Erythroblast (primary cell): Measurements from ENCODE around the gene CLMN.

ENCODE experiments used
- GATA1 ChIP-seq: IDR thresholded peaks from 2 replicates; pipeline ENCODE4 v1.6.1; 2011; ENCODE audit warnings: low read depth, mild to moderate bottlenecking, control low read depth, low read length, moderate library complexity
- POLR2A ChIP-seq: IDR thresholded peaks from 2 replicates; pipeline ENCODE4 v1.6.1; 2011; ENCODE audit warnings: mild to moderate bottlenecking, low read length

- no peak for TF ChIP-seq POLR2A
- no peak for TF ChIP-seq GATA1
Observed at GRCh38 chr14:95149441-95149840, 170.3 kb downstream of the CLMN start.
